ENCODE data around the gene TUBA3D.
A peak's percentile ranks its signal among the peaks of the same experiment; 100 is the strongest.
"Not testable (repeated sequence)": the region's sequence is repeated elsewhere in the genome, so short reads cannot be mapped to it uniquely, and the experiment has no call there.

The TUBA3D gene

DNA sequence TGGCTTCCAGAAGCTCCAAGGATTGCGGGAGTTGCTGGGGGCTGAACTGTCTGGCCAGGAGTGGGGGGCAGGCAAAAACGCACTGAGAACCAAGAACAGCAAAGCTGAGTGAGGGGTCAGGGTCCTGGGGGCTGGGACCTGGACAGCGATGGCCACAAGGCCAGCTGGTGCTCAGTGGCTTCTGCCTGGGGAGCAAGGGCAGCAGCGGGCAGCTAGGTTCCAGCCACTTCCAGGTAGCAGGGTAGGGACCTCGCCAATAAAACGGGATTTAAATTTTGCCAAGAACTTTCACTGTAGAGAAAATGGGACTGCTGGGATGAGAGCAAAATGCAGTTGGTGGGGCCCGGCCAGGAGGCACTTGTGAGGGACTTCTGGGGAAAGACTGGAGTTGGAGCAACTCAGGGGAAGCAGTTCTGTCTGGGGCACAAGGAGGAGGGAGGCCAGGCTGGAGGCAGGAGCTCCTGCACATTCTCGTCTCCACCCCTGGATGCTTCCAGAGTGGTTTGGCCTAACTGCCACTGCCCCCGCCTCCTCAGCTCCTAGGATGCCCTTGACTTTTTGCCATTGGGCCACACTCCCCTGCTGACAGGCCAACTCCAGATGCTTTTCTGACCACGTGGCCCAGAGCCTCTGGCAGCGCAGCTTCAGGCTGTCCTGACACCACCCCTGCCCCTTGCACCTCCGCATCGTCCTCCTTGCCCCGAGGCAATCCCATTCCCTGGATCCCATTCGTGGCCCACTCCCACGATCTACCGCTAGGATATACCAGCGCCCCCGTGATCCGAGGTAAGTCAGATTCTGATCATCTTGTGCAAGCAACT lies 46.3 kb downstream of the TUBA3D start (continued):
- TF ChIP-seq EGR2 (tag by site-specific recombination; IDR thresholded peaks at IDR 0.05; ENCODE audit: low read depth) = 0 out of 2 replicates have a peak, but pooled peaks have one; percentile 8
- TF ChIP-seq ZNF23 (tag by site-specific recombination; IDR thresholded peaks at IDR 0.05; ENCODE audit: borderline replicate concordance) = no peak
- no peak for TF ChIP-seq PRDM1 (tag by site-specific recombination; IDR thresholded peaks at IDR 0.05)
- TF ChIP-seq, protein P1, sequence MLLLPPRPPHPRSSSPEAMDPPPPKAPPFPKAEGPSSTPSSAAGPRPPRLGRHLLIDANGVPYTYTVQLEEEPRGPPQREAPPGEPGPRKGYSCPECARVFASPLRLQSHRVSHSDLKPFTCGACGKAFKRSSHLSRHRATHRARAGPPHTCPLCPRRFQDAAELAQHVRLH (tag by site-specific recombination; IDR thresholded peaks at IDR 0.05) = no peak
- no peak for TF ChIP-seq ZNF610 (tag by site-specific recombination; IDR thresholded peaks at IDR 0.05; ENCODE audit: borderline replicate concordance)

DNA sequence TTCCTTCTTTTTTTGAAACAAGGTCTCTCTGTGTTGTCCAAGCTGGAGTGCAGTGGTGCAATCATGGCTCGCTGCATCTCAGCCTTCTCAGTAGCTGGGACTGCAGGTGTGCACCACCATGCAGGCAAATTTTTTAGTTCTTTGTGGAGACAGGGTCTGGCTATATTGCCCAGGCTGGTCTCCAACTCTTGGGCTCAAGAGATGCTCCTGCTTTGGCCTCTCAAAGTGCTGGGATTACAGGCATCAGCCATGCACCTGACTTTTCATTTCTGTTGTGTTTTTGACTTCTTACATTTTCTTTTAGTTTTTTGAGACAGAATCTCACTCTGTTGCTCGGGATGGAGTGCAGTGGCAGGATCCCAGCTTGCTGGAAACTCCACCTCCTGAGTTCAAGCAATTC lies 49.3 kb downstream of the TUBA3D start:
- H3K27ac ChIP-seq (ENCODE audit: extremely low read depth, low read depth, low read length); POLR2A ChIA-PET; H3K9me3 ChIP-seq (ENCODE audit: control insufficient read depth, insufficient read depth, low read depth, low read length); H3K4me1 ChIP-seq (ENCODE audit: control insufficient read depth, insufficient read depth, low read length); CTCF ChIA-PET; H3K4me3 ChIP-seq (ENCODE audit: low read depth, low read length): not testable (repeated sequence)
- peaks cover 0 to 14% of the 10 kb centered on the region in 2 experiments; a peak in 1 of 3 replicates for H3K36me3 ChIP-seq (ENCODE audit: control insufficient read depth in 2 of 2, insufficient read depth in 1 of 2, low read length in 2 of 2)

DNA sequence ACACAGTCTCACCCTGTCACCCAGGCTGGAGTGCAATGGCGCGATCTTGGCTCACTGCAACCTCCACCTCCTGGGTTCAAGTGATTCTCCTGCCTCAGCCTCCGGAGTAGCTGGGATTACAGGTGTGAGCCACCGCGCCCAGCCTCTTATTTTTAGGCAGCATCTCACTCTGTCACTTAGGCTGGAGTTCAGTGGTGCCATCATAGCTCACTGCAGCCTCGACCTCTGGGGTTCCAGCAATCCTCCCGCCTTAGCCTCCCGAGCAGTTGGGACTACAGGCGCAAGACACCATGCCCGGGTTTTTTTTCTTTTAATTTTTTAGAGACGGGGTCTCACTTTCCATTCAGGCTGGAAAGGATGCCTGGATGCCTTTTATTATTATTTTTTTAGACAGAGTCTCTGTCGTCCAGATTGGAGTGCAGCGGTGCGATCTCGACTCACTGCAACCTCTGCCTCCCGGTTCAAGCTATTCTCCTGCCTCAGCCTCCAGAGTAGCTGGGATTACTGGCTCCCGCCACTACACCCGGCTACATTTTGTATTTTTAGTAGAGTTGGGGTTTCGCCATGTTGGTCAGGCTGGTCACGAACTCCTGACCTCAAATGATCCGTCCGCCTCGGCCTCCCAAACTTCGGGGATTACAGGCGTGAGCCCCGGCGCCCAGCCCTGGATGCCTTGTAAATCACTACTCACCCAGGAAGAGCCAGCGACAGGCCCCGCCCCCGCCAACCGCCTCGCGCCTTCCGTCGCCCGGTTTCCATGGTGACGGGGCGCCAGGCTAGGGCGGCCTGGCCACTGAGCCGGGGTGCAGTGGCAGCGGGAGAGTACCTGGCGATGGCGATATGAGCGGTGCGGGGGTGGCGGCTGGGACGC lies 51.4 kb downstream of the TUBA3D start, which contains the start of gene CCDC74A:
TSS of gene CCDC74A (plus strand) at position 758 of the 871 bp plus-strand sequence. CDS start at position 841, 83 bp downstream.
- not testable (repeated sequence) for H3K27ac ChIP-seq (ENCODE audit: extremely low read depth, low read depth, low read length); H3K4me1 ChIP-seq (ENCODE audit: control insufficient read depth, insufficient read depth, low read length); H3K36me3 ChIP-seq (ENCODE audit: control insufficient read depth in 2 of 2, insufficient read depth in 1 of 2, low read length in 2 of 2); H3K9me3 ChIP-seq (ENCODE audit: control insufficient read depth, insufficient read depth, low read depth, low read length)
- ChIA-PET POLR2A (interaction anchor here (0.7 kb wide), 2 partner anchors 155 to 1704 kb away, joined by 3 read pairs; no protein-coding TSS in a partner anchor), CTCF (interaction anchor here (0.9 to 1.1 kb wide), 2 partner anchors 35 to 275 kb away, joined by 3 to 6 read pairs; no protein-coding TSS in a partner anchor)
- peak; percentile 62 for TF ChIP-seq ZNF335 (tag by site-specific recombination; conservative IDR thresholded peaks at IDR 0.05)
- peak; percentile 67 for TF ChIP-seq ZBTB8A (tag by site-specific recombination; IDR thresholded peaks at IDR 0.05)
- peak; percentile 77; the same call in 1 of the 2 replicates for TF ChIP-seq HOXC10 (CRISPR knock-in tag; IDR thresholded peaks at IDR 0.05)
- TF ChIP-seq SP2 (tag by site-specific recombination; IDR thresholded peaks at IDR 0.05) = peak; percentile 47
- peak; percentile 40 for TF ChIP-seq GLIS1 (tag by site-specific recombination; IDR thresholded peaks at IDR 0.05)
- TF ChIP-seq ZNF341 (tag by site-specific recombination; IDR thresholded peaks at IDR 0.05; ENCODE audit: low read depth) = peak; percentile 33; the same call in 1 of the 2 replicates
- peak; percentile 48 for TF ChIP-seq IKZF3 (tag by site-specific recombination; IDR thresholded peaks at IDR 0.05)
- H3K4me3 ChIP-seq (ENCODE audit: low read depth, low read length) = peak within 1 kb of the TSS; percentile 35

DNA sequence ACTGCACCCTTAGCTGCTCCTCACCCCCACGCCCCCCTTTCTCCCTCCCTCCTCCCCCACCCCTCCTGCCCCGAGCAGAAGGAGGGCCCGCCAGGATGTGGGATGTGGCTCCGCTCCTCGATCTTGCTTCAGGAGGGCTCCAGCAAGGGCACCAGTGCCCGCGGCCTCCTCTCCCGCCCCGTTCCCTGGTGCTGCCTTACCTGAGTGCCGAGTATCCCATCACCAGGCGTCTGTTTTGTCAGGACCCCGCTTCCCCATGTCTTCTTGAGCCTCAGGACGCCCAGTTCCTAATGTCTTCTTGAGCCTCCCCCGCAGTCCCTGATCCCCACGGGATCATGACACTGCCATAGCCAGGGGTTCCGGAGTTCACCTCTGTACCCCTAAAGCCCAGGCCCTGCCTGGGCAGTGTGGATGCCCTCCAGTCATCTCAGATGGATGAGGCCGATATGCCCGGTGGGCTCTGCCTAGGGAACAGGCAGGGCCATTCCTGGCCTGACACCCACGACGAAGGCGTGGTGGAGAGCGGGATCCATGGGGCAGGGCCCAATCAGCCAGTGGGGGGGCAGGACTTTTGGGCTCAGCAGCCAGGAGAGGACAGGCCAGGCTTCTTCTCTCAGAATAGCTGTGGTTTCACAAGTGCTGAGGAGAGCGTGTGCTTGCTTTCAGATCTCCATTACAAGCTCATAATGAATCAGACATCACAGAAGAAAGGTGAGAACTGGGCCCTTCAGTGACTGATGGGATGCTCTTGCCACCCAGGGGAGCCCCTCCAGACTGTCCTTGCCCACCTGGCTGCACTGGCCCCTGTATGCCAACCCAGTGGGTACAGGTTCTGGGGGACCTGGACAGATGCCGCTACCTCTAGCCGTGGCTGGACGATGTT lies 53.3 kb downstream of the TUBA3D start:
- CTCF ChIA-PET; H3K9me3 ChIP-seq (ENCODE audit: control insufficient read depth, insufficient read depth, low read depth, low read length); POLR2A ChIA-PET; H3K4me1 ChIP-seq (ENCODE audit: control insufficient read depth, insufficient read depth, low read length); H3K36me3 ChIP-seq (ENCODE audit: control insufficient read depth in 2 of 2, insufficient read depth in 1 of 2, low read length in 2 of 2); H3K27ac ChIP-seq (ENCODE audit: extremely low read depth, low read depth, low read length); H3K4me3 ChIP-seq (ENCODE audit: low read depth, low read length): not testable (repeated sequence)

- H3K4me3 ChIP-seq (ENCODE audit: low read depth, low read length); H3K27ac ChIP-seq (ENCODE audit: extremely low read depth, low read depth, low read length); CTCF ChIA-PET; H3K4me1 ChIP-seq (ENCODE audit: control insufficient read depth, insufficient read depth, low read length); POLR2A ChIA-PET; H3K36me3 ChIP-seq (ENCODE audit: control insufficient read depth in 2 of 2, insufficient read depth in 1 of 2, low read length in 2 of 2); H3K9me3 ChIP-seq (ENCODE audit: control insufficient read depth, insufficient read depth, low read depth, low read length): not testable (repeated sequence)
Observed at GRCh38 chr2:131529864-131530445, 54.0 kb downstream of the TUBA3D start.
